HG02938 (cell line): Measurements from ENCODE around the gene CLCN2.

ENCODE experiments used
- ATAC-seq: cut with Tn5 transposase; IDR thresholded peaks from one replicate; pipeline ENCODE4 v1.9.1; 2021; ENCODE audit warnings: mild to moderate bottlenecking, moderate library complexity; ENCODE audit not compliant: unreplicated experiment

The CLCN2 gene

GRCh38 chr3:184361532-184361931, at the start of gene CLCN2, which contains the start of gene POLR2H:
Gene CLCN2 (minus strand): TSS chr3:184361605. CDS start chr3:184361479, 126 bp downstream.
Gene POLR2H (plus strand): TSS chr3:184361710. CDS start chr3:184363493, 1,783 bp downstream.
- ATAC-seq, result no peak

- no peak for ATAC-seq
These were observed 48.6 kb upstream of the CLCN2 start for GRCh38 chr3:184409946-184410500.

DNA sequence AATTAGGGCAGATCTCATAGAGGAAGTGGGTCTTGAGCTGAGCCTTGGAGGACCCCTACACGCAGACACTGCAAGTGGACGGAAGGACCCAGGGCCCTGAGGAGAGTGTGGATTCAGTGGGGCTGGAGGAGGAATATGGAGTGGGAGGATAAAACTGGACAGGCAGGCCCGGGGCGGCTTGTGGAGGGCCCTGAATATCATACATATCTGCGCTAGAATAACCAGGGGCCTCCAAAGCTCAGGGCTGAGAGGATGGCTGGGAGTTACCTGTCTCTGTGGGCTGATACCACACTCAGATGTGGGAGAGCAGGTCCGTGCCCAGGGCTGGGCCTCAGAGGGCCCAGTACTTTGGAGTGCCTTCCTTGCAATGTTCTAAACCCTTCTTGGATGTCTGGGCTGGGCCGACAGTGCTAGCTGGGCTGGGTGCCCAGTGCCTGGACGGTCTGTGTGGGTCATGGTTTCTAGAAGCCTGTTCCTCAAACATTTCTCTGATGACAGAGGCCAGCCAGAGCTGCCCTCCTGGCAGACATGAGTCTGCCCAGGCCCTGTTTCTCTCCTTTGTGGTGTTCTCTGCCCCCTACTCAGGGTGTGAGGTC, 48.0 kb upstream of the CLCN2 start:
- no peak for ATAC-seq

DNA sequence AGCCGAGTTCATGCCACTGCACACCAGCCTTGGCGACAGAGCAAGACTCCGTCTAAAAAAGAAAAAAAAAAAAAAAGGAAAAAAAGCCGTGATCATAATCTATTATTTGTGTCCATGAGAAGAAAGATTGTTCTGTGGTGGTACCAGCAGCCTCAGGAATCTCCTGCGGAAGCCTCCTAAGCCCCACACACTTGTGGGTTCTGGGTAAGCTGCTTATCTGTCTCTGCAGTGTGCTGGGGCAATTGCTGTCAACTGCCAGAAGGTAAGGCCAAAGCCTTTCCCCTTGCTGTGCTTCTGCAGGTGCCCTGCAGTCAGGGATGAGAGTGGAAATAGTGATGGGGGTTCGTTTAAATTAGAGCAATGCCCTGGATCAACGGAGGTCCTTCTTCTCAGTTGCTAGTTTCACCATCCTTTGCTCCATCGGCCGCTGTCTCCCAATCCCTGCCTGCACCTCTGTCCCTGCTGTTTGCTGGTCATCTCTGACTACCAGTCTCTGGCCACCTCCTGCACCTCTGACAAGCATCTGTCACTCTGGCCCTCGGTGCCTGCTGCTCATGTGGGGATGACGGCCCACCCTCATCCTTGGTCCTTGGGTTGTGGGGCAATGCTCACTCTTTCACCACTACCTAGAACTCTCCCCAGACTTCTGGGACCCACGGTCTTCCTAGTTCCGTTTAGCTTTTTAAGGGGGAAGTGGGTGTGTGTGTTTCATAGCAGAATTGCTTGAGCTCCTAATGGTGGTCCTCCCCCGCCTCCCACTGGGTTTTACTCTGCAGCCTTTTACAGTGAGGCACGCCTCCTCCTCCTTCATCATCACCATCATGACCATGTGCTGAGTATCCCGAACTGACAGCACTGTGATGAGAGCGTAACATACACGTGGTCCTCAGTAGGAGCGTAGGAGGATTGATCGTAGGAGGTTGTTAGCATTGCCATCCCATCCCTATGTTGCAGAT, 43.9 kb upstream of the CLCN2 start:
- ATAC-seq, result no peak

GRCh38 chr3:184399410-184399809, 38.0 kb upstream of the CLCN2 start:
- ATAC-seq, result no peak

- ATAC-seq, result no peak
These were observed 33.9 kb upstream of the CLCN2 start for GRCh38 chr3:184395320-184395660.

DNA sequence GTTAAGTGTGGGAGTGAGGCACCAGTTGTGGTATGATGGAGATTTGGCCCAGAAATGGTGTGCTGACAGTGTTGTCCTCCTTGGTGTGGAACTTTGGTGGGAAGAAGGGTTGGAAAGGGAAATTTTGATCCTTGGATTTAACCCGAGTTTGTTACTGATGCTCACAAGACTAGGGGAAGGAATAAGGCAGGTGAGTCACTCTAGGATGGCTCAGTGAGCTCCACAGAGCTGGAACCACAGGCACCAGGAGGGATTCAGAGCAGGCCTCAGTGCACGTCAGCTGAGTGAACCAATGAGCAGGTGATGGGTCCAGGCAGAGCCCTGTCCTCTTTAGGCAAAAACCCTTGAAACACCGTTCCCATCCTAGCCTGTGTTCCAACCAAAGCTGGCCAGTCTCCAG, 29.9 kb upstream of the CLCN2 start:
- no peak for ATAC-seq

GRCh38 chr3:184389935-184390528, 28.6 kb upstream of the CLCN2 start:
- no peak for ATAC-seq

- ATAC-seq, result no peak
These were observed 28.0 kb upstream of the CLCN2 start for GRCh38 chr3:184389384-184389783.

DNA sequence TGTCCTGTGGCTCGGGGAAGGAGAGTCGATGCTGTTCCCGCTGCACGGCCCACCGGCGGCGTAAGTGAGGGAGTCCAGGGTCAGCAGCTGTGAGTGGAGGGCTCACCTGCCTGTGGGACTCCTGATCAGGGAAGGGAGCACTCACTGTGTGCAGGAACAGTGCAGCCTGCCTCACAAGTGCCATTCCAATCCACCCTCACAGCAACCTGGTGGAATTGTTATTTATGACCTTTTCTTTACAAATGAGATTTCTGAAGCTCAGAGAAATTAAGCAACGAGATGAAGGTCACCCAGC, 27.5 kb upstream of the CLCN2 start:
- ATAC-seq, result no peak

- ATAC-seq, result no peak
These were observed 26.9 kb upstream of the CLCN2 start for GRCh38 chr3:184388164-184388935.

- no peak for ATAC-seq
These were observed 25.8 kb upstream of the CLCN2 start for GRCh38 chr3:184387174-184387714.

- no peak for ATAC-seq
These were observed 24.8 kb upstream of the CLCN2 start for GRCh38 chr3:184386047-184386806.

GRCh38 chr3:184384856-184385422, 23.5 kb upstream of the CLCN2 start:
- ATAC-seq, result no peak

DNA sequence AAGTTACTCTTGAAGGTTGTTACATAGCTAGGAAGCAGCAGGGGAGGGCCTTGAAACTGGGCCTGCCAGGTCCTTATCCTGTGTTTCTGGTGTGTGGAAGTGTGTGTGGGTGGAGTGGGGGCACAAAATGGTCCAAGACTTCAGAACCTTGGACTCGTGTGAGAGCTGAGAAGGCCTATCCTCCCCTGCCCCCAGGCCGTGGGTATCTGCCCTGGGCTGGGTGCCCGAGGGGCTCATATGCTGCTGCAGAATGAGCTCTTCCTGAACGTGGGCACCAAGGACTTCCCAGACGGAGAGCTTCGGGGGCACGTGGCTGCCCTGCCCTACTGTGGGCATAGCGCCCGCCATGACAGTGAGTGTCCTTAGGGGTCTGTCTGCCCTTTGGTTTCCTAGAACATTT, 22.9 kb upstream of the CLCN2 start:
- ATAC-seq, result no peak

- no peak for ATAC-seq
These were observed 21.8 kb upstream of the CLCN2 start for GRCh38 chr3:184383033-184383740.

DNA sequence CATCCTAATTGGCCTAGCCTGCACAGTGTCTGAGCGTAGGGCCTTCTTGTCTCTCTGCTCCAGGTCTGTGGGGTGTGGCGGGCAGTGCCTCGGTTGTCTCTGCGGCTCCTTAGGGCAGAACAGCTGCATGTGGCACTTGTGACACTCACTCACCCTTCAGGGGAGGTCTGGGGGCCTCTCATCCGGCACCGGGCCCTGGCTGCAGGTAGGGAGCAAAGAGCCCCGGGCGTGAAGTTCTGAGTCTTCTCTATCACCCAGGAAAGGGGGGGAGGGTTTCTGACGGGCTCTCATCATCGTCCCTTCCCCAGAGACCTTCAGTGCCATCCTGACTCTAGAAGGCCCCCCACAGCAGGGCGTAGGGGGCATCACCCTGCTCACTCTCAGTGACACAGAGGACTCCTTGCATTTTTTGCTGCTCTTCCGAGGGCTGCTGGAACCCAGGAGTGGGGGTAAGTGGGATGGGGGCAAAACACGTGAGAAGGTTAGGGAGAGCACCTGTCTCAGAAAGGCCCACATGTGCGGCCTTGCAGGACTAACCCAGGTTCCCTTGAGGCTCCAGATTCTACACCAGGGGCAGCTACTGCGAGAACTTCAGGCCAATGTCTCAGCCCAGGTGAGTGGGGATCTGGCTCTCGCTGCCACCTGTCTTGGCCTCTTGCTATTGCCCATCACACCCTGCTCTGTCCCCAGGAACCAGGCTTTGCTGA, 21.1 kb upstream of the CLCN2 start:
- no peak for ATAC-seq
